KMS-11 (cell line): ENCODE data around the gene LMAN1L.
"Not testable (repeated sequence)": the region's sequence is repeated elsewhere in the genome, so short reads cannot be mapped to it uniquely, and the experiment has no call there.

ENCODE experiments used
- H2AFZ ChIP-seq: fragments of 200-600 bp; sonication (generic); 2 replicates; pipeline ENCODE4 v1.6.1; 2016; ENCODE audit warnings: antibody characterized with exemption, mixed run types, low read depth
- H3K27ac ChIP-seq: fragments of 200-600 bp; sonication (generic); 2 replicates; pipeline ENCODE4 v1.6.1; 2016; ENCODE audit warnings: mild to moderate bottlenecking, mixed run types
- H3K27me3 ChIP-seq: fragments of 200-600 bp; sonication (generic); 2 replicates; pipeline ENCODE4 v1.6.1; 2017; ENCODE audit warnings: mild to moderate bottlenecking, low read depth, mixed run types, moderate library complexity; ENCODE audit not compliant: insufficient read depth
- H3K36me3 ChIP-seq: fragments of 200-600 bp; sonication (generic); 2 replicates; pipeline ENCODE4 v1.6.1; 2017; ENCODE audit warnings: mild to moderate bottlenecking, mixed run types; ENCODE audit not compliant: insufficient read depth
- H3K4me1 ChIP-seq: fragments of 200-600 bp; sonication (generic); 2 replicates; pipeline ENCODE4 v1.6.1; 2016; ENCODE audit warnings: mild to moderate bottlenecking, low read depth, mixed run types; ENCODE audit not compliant: poor library complexity, severe bottlenecking
- H3K4me2 ChIP-seq: fragments of 200-600 bp; sonication (generic); 2 replicates; pipeline ENCODE4 v1.7.0; 2016; ENCODE audit warnings: mild to moderate bottlenecking, mixed run types
- H3K4me3 ChIP-seq: fragments of 200-600 bp; sonication (generic); IDR thresholded peaks from 2 replicates; pipeline ENCODE4 v1.6.1; 2017; ENCODE audit warnings: low read depth, low read length, mixed read lengths; ENCODE audit not compliant: insufficient read depth
- H3K79me2 ChIP-seq: fragments of 200-600 bp; sonication (generic); 2 replicates; pipeline ENCODE4 v1.6.1; 2016; ENCODE audit warnings: low read depth, mixed run types; ENCODE audit not compliant: insufficient read depth
- H3K9ac ChIP-seq: fragments of 200-600 bp; sonication (generic); 2 replicates; pipeline ENCODE4 v1.6.1; 2016; ENCODE audit warnings: mild to moderate bottlenecking, mixed run types
- H4K20me1 ChIP-seq: fragments of 200-600 bp; sonication (generic); 2 replicates; pipeline ENCODE4 v1.6.1; 2016; ENCODE audit warnings: mild to moderate bottlenecking, mixed run types; ENCODE audit not compliant: insufficient read depth
- CTCF ChIP-seq: fragments of 200-600 bp; sonication (generic); conservative IDR thresholded peaks from 2 replicates; pipeline ENCODE4 v1.6.1; 2017; ENCODE audit warnings: low read depth, mild to moderate bottlenecking, antibody characterized with exemption, low read length, moderate library complexity, mixed read lengths

Gene LMAN1L

GRCh38 chr15:74784426-74785193, 28.0 kb upstream of the LMAN1L start:
- peaks cover 66% of the 10 kb centered on the region for H3K79me2 ChIP-seq

DNA sequence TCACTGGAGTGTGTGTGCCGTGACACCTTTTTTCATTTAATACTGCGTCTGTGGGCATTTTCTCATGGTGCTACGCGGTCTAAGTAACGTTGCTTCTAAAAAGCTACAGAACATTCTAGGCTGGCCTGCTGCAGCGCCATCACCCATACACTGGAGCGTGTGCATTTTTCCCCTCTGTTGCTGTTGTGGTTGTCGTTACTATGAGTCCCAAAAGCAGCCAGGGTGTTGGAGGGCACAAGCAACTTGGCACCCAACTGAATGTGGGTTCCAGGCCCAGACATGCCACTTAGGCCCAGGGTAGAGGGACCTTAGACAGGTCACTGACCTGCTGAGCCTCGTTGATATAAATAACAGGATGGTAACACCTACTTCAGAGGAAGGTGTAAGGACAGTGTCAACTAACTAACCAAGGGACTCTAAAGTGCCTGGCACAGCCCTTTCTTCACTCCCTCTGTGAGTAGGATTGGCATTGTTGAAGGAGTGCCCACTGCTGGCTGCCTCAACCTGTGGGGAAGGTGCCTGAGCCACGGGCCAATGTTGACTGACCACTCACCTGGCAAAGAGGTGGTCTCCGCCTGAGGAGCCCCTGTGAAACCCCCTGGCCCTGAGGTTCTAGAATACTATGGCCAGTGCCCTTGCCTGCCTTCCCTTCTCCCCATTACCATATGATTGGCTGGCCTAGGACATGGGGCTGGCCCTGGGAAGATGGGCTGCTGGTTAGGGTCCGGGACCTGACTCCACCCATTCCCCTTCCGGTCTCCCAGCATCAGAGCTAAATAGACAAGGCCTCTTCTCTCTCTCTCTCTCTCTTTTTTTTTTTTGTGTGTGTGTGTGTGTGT, 27.2 kb upstream of the LMAN1L start:
- Histone ChIP-seq H4K20me1 (no peaks in the 10 kb centered on the region), H3K4me3 (no peak overlapping the region), H2AFZ (no peak overlapping the region), H3K9ac (no peak overlapping the region), H3K36me3 (no peaks in the 10 kb centered on the region), H3K4me2 (peak overlapping the region; percentile 99; the same call in 1 of the 2 replicates), H3K4me1 (peaks cover 76% of the 10 kb centered on the region), H3K27ac (no peak overlapping the region; the same call in 1 of the 2 replicates), H3K27me3 (no peaks in the 10 kb centered on the region), H3K79me2 (peaks cover 74% of the 10 kb centered on the region)
- TF ChIP-seq CTCF, result no peak

More at GRCh38 chr15:74784426-74785193, 28.0 kb upstream of the LMAN1L start:
- H3K9ac ChIP-seq, result peak overlapping the region; percentile 71; the same call in 1 of the 2 replicates
- no peaks in the 10 kb centered on the region for H3K27me3 ChIP-seq
- TF ChIP-seq CTCF, result no peak
- no peaks in the 10 kb centered on the region for H3K36me3 ChIP-seq
- peak overlapping the region; percentile 99; the same call in 1 of the 2 replicates for H3K4me2 ChIP-seq
- H4K20me1 ChIP-seq, result no peaks in the 10 kb centered on the region
- no peak overlapping the region for H3K4me3 ChIP-seq
- H2AFZ ChIP-seq, result no peak overlapping the region
- H3K4me1 ChIP-seq, result peaks cover 76% of the 10 kb centered on the region
- H3K27ac ChIP-seq, result peak overlapping the region; percentile 59; the same call in 1 of the 2 replicates

GRCh38 chr15:74786081-74786480, 26.6 kb upstream of the LMAN1L start:
- not testable (repeated sequence) for H3K4me3 ChIP-seq, H3K27me3 ChIP-seq, H3K9ac ChIP-seq, H3K36me3 ChIP-seq, H2AFZ ChIP-seq, H4K20me1 ChIP-seq
- H3K27ac ChIP-seq, result peak overlapping the region; percentile 77; the same call in 1 of the 2 replicates
- peak overlapping the region; percentile 99 for H3K4me2 ChIP-seq
- peaks cover 81% of the 10 kb centered on the region for H3K79me2 ChIP-seq
- peaks cover 76% of the 10 kb centered on the region for H3K4me1 ChIP-seq

DNA sequence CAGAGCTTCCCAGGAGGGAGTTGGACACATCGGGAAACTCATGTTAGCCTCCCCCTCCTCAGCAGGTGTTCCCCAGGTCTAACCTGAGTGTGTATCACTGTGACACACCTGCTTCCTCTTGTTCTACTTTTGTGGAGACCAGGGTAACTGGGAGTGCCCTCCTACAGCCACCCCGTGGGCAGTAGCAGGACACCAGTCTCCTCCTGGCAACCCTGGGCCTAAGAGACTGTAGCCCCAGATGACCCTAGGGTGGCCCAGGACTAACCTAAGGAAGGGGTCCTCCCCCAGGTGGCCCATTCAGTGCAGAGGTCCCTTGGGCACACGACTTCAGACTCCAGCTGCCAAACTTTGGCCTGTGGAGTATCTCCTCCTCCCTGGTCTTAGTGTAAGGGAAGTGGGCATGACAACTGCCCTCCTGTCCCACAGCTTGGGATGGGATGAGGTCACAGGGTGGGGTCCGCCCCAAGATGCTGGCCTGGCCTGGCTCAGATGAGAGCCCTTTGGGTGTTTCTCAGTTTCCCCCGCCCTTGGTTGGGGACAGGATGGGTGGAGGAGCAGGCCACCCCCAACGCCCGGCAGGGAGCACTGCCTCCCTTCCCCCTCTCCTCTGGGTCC, 26.0 kb upstream of the LMAN1L start:
- Histone ChIP-seq H4K20me1 (peaks cover 5% of the 10 kb centered on the region; the same call in 1 of the 2 replicates), H3K79me2 (peaks cover 86% of the 10 kb centered on the region), H3K27me3 (no peaks in the 10 kb centered on the region), H2AFZ (no peak overlapping the region), H3K9ac (peak overlapping the region; percentile 32; the same call in 1 of the 2 replicates), H3K36me3 (no peaks in the 10 kb centered on the region), H3K4me2 (peak overlapping the region; percentile 99), H3K4me1 (peaks cover 77% of the 10 kb centered on the region), H3K27ac (peak overlapping the region; percentile 77), H3K4me3 (no peak overlapping the region)
- no peak for TF ChIP-seq CTCF
